NAMALWA (cell line): Measurements from ENCODE around the gene PAIP2B.
"Not testable (repeated sequence)": the region's sequence is repeated elsewhere in the genome, so short reads cannot be mapped to it uniquely, and the experiment has no call there.

ENCODE experiments used
- DNase-seq: peaks from one replicate; pipeline ENCODE4 v3.0.0-alpha.2; 2015; ENCODE audit warnings: low spot score

Gene PAIP2B, protein sequence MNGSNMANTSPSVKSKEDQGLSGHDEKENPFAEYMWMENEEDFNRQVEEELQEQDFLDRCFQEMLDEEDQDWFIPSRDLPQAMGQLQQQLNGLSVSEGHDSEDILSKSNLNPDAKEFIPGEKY

DNA sequence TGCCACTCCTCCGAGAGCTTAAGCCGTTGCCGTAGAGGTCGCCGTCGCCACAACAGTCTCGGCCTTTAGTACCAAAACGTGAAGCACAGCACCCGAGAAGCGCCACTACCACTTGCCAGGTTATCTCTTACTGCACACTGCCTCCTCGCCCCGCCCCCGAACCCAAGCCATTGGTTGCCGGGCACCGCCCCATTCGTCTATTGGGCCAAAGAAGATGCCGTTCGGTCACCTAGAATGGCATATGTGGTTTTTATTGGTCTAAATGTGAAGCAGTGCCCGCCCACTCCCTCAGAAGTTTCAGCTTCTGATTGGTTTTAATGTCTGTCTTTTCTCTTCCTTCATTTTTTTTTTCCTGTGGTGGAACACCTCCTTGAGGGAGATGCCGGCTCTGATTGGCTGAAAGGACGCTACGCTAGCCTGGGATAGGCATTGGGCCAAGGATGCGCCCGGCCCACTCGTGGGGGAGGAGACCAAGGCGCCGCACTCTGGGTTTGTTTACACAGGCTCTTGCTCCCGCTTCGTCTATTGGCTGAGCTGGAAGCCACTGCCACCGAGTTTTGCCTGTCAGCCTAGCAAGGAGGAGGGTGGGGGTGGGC, at the start of gene PAIP2B:
Gene PAIP2B (minus strand): TSS at position 139 of the 596 bp plus-strand sequence. CDS start 24,514 bp downstream, outside the sequence.
- DNase-seq = peak; percentile 100

DNA sequence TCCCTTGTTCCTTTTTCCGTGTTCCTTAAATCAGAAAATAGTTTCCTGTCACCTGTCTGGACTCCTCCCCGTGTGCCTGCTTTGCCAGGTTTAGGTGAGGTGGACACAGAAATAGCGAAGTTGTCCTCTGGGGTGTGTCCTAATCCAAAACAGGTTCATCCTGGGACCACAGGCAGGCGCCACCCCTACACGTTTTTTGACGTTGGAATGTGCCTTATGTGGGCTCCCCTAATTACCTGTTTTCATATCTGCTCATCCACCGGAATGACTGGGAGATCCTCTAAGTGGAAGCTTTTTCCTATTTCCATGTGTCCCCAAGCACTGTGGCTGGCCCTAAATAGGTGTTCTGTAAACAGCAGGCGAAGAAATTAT, 49.0 kb upstream of the PAIP2B start:
- no peak for DNase-seq

DNA sequence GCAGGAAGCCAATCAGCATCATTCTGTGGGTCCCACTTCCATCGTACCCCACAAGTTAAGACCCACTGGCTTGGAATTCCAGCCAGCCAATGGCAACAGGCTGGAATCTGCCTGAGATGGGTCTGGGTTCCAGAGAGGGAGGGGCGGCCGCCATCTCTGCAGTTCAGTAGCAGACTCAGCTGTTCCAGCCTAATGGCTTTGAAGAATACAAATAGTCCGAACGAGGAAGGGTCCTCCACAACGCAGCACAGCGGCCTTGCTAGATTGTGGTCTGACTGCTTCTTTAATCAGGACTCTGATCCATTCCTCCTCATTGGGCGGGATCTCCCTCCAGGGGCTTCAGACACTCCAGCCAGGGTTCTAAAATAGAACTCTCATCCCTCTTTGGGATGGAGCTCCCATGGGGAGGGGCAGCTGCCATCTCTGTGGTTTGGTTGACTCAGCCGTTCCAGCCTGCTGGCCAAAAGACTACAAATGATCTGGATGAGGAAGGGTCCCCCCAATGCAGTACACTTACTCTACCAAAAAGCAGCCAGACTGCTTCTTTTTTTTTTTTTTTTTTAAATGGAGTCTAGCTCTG, 42.7 kb upstream of the PAIP2B start:
- DNase-seq = no peak

DNA sequence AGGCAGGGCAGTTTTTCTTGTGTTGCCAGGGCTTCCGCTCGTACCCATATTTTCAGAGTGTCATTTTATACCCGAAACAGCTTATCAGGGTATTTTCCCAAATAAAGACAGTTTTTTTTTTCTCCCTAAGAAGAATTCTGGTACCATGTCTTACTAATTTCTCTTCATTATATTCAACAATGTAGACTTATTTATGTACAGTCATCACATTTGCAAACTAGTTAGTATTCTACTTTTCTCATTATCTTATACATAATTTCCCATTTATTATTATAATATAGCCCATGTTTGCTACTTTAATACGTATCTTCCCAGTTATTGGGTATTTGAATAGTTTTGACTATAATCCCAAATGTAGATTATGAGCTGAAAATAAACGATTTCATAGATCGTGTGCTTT, 36.5 kb upstream of the PAIP2B start:
- DNase-seq = no peak

DNA sequence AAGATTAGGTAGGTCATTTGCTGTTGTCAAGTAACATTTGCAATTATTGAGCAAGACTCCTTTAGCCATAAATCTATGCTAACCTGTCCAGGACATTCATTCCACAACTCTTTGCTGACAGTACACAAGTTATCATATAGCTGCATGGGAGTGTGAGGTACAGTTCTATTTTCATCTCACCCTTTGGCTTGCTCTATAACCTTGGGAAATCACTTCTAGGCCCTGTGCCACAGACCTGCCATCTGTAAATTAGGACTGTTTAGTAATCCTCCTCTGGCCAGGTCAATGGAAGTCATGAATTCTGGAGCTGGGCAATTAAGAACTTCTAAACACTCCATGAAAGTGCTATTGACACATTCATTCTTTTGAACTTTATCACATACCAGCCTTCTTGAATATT, 34.6 kb upstream of the PAIP2B start:
- DNase-seq = no peak

DNA sequence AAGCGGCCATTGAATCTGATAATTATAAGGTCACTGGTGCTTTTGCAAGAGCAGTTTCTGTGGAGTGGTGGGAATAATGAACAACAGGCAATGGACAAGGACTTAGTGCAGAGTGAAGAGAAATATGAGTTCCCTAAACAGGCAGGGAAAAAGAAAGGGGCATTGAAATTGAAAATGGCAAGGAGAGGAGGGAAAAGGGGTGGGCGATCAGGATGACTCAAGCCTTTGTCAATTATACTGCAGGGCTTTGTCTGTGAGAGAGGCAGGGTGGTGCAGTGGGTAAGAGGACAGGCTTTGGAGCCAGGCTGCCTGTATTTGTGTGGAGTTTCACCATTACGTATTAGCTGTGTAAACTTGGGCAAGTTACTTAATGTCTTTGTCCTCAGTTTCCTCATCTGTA, 29.5 kb upstream of the PAIP2B start:
- DNase-seq = no peak

DNA sequence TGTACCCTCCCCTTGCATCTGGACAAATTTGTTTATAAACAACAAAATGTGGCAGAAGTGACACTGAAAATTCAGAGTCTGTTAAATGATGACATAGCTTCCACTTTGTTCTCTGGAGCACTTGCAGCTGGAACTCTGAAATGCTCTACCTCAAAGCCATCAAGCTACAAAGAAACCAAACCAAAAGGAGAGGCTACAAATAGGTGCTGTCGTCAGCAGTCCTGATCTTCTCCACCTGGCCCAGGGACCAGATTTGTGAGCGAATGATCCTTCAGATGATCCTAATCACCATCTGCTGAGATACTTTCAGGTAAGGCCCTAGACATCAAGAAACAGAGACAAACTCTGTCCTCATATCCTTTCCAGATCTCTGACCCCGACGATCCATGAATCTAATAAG, 27.9 kb upstream of the PAIP2B start:
- no peak for DNase-seq

DNA sequence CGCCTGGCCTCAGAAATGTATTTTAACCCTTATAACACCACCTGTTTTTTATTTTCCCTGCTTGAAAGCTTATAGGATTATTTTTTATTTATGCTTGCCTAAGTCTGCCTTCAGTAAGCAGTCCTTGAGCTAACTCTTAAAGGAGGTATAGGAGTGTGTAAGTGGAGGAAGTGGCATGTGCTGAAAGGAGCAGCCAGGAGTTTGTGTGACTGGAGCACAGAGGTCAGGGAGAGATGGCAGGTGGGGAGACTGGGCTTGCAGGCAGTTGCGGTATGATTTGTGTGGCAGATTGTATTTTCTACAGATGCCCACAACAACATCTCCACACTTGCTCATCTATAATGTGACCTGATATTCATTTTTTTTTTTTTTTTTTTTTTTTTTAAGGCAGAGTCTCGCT, 27.2 kb upstream of the PAIP2B start:
- no peak for DNase-seq

DNA sequence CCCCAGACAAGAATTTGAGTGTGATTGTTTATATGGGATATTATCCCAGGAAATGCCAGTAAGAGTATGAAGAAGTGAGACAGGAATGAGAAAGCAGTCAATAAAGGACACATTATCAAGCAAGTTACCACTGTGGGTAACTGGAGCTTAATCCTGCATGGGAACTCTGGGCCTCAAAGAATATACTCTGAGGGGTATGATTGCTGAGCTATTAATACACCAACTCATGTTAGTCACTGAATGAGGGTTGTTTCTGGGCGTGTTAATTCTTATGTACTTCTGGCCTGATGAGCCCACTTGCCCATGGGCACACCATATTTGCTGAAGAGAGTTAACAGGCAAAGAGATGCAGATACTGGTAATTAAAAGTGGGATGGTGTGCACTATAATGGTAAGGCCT, 26.6 kb upstream of the PAIP2B start:
- no peak for DNase-seq

DNA sequence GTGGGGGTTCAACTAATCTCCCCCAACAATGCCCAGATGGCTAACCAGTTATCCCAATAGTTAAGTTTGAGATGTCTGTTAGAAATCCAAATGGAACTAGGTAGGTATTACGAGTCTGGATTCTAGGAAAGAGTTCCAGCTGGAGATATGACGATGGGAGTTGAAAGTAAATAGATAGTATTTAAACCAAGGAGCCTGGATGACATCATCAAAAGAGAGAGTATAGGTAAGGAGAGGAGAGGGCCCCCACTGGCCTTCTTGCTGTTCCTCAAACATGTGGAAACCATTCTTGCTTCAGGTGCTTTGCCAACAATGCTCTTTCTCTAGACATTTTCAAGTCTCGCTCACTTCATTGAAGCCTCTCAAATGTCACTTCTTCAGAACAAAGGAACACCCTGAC, 26.0 kb upstream of the PAIP2B start:
- no peak for DNase-seq

DNA sequence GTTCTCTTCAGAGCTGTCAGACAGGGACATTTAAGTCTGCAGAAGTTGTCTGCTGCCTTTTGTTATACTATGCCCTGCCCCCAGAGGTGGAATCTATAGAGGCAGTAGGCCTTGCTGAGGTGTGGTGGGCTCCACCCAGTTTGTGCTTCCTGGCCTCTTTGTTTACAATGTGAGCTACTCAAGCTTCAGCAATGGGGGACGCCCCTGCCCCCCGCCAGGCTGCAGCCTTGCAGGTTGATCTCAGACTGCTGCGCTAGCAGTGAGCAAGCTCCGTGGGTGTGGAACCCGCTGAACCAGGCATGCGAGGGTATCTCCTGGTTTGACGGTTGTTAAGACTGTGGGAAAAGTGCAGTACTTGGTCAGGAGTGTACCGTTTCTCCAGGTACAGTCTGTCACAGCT, 24.0 kb upstream of the PAIP2B start:
- no peak for DNase-seq

DNA sequence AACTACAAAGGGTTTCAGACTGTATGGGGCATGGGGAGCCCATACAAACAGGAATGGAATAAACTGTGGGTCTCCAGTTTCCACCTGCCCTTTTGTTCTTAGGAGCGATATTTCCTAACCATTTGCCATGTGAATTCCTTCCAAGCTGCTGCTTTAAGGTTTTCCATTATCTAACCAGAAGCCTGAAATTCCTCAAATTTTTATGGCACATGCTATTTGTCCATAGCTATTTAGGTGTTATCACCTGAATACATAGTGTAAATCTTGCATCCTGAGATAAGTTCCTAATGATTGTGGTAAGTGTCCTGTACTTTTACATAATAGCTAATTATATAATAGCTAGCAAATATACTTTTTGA, 17.4 kb upstream of the PAIP2B start:
- no peak for DNase-seq

DNA sequence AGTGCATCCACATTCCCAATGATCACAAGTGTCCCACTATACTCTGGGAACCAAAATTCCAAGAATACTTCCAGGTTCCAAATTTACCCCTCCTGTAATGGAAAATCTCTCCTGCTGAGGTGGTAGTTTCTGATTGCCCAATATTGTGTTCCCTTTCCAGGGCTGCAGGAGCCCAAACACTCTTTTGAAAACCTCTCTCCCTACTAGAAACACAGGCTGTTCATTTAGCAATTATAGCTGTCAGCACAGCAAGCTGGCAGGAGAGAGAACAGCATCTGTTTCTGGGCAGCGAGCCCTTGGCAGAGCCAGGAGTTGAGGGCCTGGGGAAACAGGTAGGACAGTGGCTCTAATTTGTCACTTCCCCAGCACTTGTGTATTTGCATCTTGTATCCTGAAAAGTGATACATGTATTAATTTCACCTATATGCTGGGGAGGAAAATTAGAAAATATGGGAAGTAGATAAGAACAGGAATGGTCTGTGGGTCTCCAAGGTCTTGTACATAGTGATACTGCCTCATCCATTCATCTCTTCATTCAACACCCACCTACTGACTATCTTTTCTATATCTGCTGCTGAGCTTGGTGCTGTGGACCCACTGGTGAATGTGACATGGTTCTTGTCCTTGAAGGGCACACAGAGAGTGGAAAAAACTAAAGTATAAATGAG, 16.9 kb upstream of the PAIP2B start:
- DNase-seq = no peak

DNA sequence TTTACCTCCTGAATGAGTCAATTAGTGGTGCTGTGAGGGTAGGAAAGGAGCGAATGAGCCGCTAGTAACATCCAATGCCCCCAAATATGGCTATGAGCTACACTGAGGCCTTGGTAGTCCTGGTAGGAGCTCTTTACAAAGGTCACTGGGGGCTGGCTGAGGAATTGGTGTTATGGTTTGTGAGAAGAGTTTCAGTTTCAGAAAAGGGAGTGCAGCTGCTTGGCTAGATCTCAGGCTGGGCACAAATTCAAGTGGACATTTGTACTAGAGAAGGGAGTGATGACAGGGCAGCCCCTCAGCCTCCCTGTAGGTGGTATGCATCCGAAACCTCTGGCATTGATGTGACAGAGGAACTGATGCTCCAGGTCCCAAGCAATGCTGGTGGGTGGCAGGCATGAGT, 13.9 kb upstream of the PAIP2B start:
- no peak for DNase-seq

DNA sequence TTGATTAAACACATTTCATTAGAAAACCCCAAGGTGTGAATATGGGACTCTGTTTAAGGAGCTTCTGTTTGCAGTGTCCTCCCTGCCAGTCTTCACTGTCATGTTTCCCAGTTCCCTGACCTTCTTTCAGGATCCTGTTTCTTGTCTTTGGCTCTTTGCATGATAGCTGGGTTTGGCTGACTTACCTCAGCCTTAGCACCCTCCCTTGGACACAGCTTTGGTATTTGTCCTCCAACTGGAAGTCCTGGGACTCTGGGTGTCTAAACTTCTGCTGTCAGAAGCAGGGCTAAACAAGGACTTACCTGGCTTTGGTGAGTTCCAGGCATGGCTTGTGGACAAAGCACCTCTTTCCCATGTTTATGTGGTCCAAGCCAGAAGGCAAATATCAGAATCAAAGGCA, 11.2 kb upstream of the PAIP2B start:
- no peak for DNase-seq

DNA sequence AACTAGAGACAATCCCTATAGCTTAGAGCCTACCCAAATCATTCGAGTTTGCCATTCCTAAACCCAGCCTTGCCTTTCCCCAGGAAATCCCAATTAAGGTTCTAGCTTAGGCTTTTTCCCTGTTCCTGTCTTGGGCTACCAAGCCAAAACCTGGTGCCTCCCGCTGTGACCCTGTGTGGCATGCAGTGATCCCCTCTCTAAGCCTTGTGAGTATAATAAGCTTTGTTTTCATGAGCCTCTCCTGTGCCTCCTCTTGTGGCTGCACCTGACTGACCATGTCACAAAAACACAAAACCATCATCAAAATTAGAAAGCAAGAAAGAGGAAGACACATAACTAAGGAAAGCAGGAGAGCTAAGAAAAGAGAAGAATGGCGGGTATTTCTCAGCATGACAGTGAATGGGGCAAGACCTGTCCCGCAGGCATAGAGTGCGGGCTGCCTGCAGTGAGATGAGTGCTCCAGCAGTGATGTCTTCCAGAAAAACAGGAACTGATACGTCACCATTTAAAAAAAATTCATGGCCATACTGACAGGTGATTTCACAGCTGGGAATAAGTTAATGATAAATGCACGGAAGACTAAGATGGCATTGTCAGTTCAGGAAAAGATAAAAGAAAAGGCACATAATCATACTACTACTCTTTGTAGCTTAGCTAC, 9.2 kb upstream of the PAIP2B start:
- peak; percentile 7 for DNase-seq

DNA sequence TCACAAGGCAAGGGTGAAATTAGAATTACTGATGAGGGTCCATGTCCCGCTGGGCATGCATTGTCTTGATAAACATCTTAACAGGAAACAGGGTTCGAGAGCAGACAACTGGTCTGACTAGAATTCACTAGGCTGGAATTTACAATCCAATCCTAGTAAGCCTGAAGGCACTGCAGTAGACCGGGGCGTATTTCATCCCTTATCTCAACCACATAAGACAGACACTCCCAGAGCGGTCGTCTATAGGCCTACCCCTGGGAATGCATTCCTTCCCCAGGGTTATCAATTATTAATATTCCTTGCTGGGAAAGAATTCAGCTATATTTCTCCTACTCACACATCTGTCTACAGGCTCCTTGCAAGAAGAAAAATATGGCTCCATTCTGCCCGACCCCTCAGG, 6.2 kb upstream of the PAIP2B start:
- not testable (repeated sequence) for DNase-seq

DNA sequence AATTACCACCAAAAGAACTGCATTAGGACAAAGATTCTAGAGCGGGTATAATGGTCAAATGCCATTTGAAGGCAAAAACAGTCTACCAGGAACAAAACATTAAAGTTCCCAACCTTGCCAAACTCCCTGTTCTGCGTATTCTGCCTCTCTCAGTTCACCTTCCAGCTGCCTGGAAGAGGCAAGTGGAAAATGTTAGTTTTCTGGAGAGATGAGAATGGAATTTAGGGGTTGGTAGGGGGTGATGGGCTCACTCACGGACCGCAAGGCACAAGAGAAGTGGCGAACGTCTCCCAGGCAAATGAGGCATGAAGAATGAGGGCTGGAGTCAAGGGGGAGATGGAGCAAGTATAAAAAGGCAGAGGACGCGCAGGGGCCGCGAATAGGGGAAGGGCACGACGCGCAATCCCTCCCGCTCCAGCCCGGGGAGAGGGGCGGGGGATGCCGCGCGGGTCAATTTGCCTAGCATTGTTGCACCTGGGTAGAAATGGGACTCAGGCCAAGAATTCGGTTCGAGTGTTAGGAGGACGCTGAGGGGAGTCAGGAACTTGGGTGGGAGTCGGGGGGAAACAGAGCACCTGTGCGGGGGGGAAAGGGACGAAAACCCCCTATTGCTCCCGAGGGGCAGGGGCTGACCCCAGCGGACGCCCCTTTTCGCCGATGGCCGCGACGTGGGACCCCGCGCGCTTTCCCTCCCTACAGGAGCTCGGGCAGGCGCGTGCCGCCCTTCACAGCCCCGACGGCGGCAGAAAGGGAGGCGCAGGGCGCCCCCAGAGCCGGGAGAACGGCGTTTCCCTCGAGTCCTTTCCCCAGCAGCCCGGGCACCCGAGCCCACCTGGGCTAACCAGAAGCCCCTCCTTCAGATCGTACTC, 573 bp downstream of the PAIP2B start:
- DNase-seq = peak; percentile 55

DNA sequence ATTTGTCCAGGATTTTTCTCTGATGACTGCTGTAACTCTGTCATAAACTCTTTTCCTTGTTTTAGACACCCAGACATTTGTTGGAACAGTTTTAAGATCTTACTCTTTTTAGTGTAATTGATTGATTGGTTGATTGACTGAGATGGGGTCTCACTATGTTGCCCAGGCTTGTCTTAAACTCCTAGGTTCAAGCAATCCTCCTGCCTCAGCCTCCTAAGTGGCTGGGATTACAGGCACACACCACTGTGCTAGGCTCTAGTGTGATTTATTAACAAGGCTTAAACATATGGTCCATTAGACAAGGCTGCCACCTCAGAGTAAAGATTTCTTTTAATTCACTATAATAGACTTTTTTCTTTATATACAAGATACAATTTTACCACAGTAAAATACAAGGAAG, 2.0 kb downstream of the PAIP2B start:
- DNase-seq = no peak

DNA sequence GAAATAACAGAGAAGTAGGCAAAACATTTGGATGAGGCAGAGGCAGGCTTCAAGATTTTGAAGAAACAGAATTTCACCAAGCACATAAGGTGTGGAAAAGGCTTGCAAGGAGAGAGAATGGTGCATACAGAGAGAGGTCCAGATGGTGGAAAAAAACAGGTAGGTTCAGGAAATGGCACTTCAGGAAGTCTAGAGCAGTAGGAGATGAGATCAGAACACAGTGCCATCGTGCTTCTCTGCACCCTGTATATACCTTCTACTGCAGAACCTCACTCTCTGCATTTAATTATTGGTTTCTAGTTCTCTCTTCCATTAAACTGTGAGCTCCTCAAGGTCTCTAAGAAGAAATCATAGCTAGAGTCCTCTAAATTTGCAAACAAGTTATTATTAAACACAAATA, 2.4 kb downstream of the PAIP2B start:
- DNase-seq = peak; percentile 12

DNA sequence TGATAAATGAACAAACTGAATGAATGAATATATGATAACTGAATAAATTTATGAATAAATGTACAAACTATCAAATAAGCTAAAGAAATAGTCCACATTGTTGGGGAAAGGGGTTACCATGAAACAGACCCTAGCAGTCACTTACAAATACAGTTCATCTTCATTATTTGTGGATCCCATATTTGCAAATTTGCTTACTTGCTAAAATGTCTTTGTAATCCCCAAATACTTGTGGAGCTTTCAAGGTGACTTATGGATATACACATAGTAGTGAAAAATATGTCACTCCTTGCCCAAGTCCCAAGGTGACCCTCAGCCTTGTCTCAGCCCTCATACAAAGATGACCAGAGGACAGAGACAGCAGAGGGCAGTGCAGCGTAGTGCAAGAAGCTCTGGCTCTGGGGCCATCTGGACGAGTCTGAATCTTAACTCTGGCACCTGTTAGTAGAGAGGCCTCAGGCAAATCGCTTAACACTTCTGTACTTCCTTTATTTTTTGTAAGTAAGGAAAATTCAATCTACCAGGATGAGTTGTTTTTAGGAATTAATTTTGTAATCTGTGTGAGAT, 3.1 kb downstream of the PAIP2B start:
- peak; percentile 79 for DNase-seq

DNA sequence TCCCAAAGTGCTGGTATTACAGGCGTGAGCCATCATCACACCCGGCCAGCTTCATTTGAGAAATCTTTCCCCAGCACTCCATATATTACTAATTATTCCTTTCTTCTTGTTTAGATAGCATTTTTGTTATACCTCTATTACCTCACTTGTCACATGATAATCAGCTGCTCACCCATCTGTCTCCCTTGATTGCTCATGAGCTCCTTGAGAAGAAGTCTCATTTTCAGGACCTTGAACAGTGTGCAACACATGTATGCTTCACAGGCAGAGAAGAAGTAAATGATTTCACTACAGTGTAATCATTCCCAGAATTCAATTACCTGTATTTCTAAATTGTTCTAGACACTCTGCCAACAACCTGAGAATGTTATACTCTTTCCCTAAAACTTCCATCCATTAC, 6.2 kb downstream of the PAIP2B start:
- peak; percentile 14 for DNase-seq
